Testis (tissue), 3 donors: ENCODE measurements around the gene KCNN4. TPM values are rescaled to one million over a fixed set of nuclear protein-coding genes. Genes with fewer than 3 reads are reported as not detected.

Experiments used
- DNase-seq: peaks from one replicate; pipeline ENCODE4 v3.0.0-alpha.2; 2019
- H3K27ac ChIP-seq, 2 donors: fragments of 200-600 bp; sonication (generic); one replicate each; pipeline ENCODE4 v1.5.1; 2019
- H3K27me3 ChIP-seq: fragments of 200-600 bp; sonication (generic); one replicate; pipeline ENCODE4 v1.5.1; 2019
- H3K36me3 ChIP-seq: fragments of 200-600 bp; sonication (generic); one replicate; pipeline ENCODE4 v1.5.1; 2017; ENCODE audit warnings: low read depth; ENCODE audit errors: missing control alignments
- H3K4me1 ChIP-seq: fragments of 200-600 bp; sonication (generic); one replicate; pipeline ENCODE4 v1.5.1; 2019
- H3K4me3 ChIP-seq, 2 donors: fragments of 200-600 bp; sonication (generic); one replicate each; pipeline ENCODE4 v1.5.1; 2017 to 2019
- H3K9me3 ChIP-seq: fragments of 200-600 bp; sonication (generic); one replicate; pipeline ENCODE4 v1.5.1; 2017
- POLR2A ChIP-seq: fragments of 450-650 bp; IDR thresholded peaks from one replicate; pipeline ENCODE4 v1.6.1; 2017; ENCODE audit warnings: antibody characterized with exemption, mild to moderate bottlenecking, moderate library complexity
- WGBS, 2 donors: methylation state at CpG; one replicate each; pipeline ENCODE4 v1.1.5; 2018; 5-methylcytosine and 5-hydroxymethylcytosine counted together
- intact Hi-C: fragments of 100-400 bp; cut with DNase I; formaldehyde crosslinking; loops from one replicate; pipeline ENCODE4 v1.15.1; 2023; ENCODE audit warnings: low total_unique reads
- polyA plus RNA-seq: library from polyadenylated mRNA; stranded (reverse); fragments of 350-450 nt; fragmentation: Illumina TruSeq; extraction: RNeasy Lipid Tissue Mini Kit (QIAGEN cat#74804); gene quantifications from one replicate; pipeline ENCODE4 v1.2.3, GENCODE V29; 2014; ENCODE audit warnings: low read depth, low replicate concordance; ENCODE audit not compliant: insufficient read depth
- total RNA-seq, 2 donors: library from RNA; depleted of rRNA; stranded (reverse); fragments of >200 nt; gene quantifications; one replicate each; pipeline ENCODE4 v1.2.3, GENCODE V29; 2016
- TF ChIP-seq, protein P1 (sequence below), 3 experiments: fragments of 450-650 bp in 2 of 3; fragments of 200-600 bp in 1 of 3; sonication (generic) in 1 of 3; IDR thresholded peaks; one replicate each; pipeline ENCODE4 v1.5.1; 2016 to 2019; ENCODE audit warnings: antibody characterized with exemption in 3 of 3, mild to moderate bottlenecking in 2 of 3, moderate library complexity in 1 of 3

Gene KCNN4
- total and polyA plus RNA-seq, 3 donors from 2014 or later = 2.3 to 4.6 (median 4.1) TPM

GRCh38 chr19:43729919-43730318 is 50.9 kb downstream of the KCNN4 start:
- intact Hi-C loops = no loop called here
- no peak for TF ChIP-seq POLR2A
- TF ChIP-seq, protein P1, sequence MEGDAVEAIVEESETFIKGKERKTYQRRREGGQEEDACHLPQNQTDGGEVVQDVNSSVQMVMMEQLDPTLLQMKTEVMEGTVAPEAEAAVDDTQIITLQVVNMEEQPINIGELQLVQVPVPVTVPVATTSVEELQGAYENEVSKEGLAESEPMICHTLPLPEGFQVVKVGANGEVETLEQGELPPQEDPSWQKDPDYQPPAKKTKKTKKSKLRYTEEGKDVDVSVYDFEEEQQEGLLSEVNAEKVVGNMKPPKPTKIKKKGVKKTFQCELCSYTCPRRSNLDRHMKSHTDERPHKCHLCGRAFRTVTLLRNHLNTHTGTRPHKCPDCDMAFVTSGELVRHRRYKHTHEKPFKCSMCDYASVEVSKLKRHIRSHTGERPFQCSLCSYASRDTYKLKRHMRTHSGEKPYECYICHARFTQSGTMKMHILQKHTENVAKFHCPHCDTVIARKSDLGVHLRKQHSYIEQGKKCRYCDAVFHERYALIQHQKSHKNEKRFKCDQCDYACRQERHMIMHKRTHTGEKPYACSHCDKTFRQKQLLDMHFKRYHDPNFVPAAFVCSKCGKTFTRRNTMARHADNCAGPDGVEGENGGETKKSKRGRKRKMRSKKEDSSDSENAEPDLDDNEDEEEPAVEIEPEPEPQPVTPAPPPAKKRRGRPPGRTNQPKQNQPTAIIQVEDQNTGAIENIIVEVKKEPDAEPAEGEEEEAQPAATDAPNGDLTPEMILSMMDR (IDR thresholded peaks at IDR 0.05) = no peak
- Histone ChIP-seq H3K36me3 (no peaks in the 10 kb centered on the region), H3K27me3 (no peaks in the 10 kb centered on the region), H3K4me1 (no peaks in the 10 kb centered on the region), H3K27ac (no peak overlapping the region), H3K4me3 (no peak overlapping the region), H3K9me3 (no peaks in the 10 kb centered on the region)
- WGBS, 2 donors = 81 to 83% methylated on average over 5 of the region's 5 CpGs
- DNase-seq = no peak

- H3K27ac ChIP-seq = no peak overlapping the region
- no peaks in the 10 kb centered on the region for H3K4me1 ChIP-seq
- intact Hi-C loops = no loop called here
- H3K36me3 ChIP-seq = no peaks in the 10 kb centered on the region
- H3K27me3 ChIP-seq = no peaks in the 10 kb centered on the region
- H3K4me3 ChIP-seq = no peak overlapping the region
- no peaks in the 10 kb centered on the region for H3K9me3 ChIP-seq
- TF ChIP-seq POLR2A = no peak
- TF ChIP-seq, protein P1 (IDR thresholded peaks at IDR 0.05) = no peak
- DNase-seq = no peak
- 90 to 91% methylated on average over 3 to 4 of the region's 4 CpGs for WGBS, 2 donors
Measured at GRCh38 chr19:43727593-43727853, 53.2 kb downstream of the KCNN4 start.

DNA sequence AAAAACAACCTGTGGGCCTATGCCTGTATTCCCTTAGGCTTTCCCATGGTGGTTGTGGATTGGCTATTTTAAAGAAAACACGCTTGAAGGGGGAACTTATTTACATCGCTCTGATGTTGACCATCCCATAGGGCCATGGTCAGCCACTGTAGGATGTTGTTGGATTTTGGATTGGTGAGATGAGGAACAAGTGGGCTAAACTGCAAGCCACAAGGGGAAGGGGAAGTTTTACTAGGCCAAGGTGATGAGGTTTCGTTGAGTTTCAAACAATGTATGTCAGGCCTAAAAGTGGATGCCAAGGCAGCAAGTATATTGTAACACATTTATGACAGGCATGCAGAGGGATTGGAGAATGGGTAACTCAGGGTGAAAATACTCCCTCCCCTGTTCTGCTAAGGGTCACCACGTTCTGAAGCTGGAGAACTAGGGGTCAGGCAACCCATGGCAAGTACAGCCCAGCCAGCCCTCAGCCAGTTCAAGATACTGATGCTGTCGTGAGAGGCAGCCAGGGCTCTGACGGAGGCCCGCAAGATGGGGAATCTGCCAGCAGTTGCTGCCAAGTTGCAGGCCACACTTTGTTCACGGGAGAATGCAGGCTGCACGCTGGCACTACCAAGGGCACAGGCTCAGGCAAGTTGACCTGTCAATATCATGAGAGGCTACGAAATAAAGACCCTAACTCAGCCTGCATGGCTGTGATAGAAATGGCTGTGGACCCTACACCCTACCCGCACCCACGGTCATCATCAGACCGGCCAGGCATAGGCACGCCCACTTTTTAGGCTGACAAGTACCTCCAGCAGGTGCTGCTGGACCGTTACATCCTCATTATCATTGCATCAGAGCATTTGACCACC is 53.8 kb downstream of the KCNN4 start:
- H3K9me3 ChIP-seq = no peaks in the 10 kb centered on the region
- no peaks in the 10 kb centered on the region for H3K36me3 ChIP-seq
- no peak overlapping the region for H3K27ac ChIP-seq
- no peaks in the 10 kb centered on the region for H3K27me3 ChIP-seq
- H3K4me3 ChIP-seq = no peak overlapping the region
- no peaks in the 10 kb centered on the region for H3K4me1 ChIP-seq
- intact Hi-C loops = no loop called here
- DNase-seq = peak; percentile 25
- TF ChIP-seq POLR2A = no peak
- TF ChIP-seq, protein P1 (IDR thresholded peaks at IDR 0.05) = no peak
- WGBS, 2 donors = 56 to 65% methylated on average over 10 to 15 of the region's 15 CpGs

DNA sequence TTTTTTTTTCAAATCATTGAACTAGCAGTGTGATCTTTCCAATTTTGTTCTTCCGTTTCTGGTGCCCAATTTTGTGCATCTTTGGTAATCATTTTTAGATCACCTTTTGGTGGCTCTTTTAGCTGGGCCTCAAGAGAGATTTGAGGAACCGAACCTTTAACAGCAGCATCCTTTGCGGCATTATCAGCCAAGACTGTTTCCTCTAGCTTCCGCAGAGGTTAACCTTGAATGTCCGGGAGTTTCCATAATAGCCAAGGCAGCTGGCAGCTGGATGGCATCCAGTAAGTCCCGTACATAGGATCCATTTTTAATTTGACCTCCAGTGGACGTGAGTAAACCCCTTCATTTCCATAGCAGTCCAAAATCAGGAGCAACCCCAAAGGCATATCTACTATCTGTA is 55.3 kb downstream of the KCNN4 start:
- Histone ChIP-seq H3K27me3 (no peaks in the 10 kb centered on the region), H3K27ac (no peak overlapping the region), H3K4me3 (no peak overlapping the region), H3K4me1 (no peaks in the 10 kb centered on the region), H3K36me3 (no peaks in the 10 kb centered on the region), H3K9me3 (no peaks in the 10 kb centered on the region)
- 37 to 51% methylated on average over 7 of the region's 7 CpGs for WGBS, 2 donors
- intact Hi-C loops = no loop called here
- TF ChIP-seq, protein P1 (IDR thresholded peaks at IDR 0.05) = no peak
- no peak for TF ChIP-seq POLR2A
- no peak for DNase-seq

GRCh38 chr19:43724896-43725295 is 55.9 kb downstream of the KCNN4 start:
- H3K9me3 ChIP-seq = no peaks in the 10 kb centered on the region
- no peak overlapping the region for H3K27ac ChIP-seq
- intact Hi-C loops = no loop called here
- no peak for TF ChIP-seq POLR2A
- TF ChIP-seq, protein P1 (IDR thresholded peaks at IDR 0.05) = no peak
- H3K4me3 ChIP-seq = no peak overlapping the region
- no peaks in the 10 kb centered on the region for H3K36me3 ChIP-seq
- no peaks in the 10 kb centered on the region for H3K27me3 ChIP-seq
- DNase-seq = no peak
- WGBS, 2 donors = 77 to 83% methylated on average over 8 of the region's 8 CpGs
- H3K4me1 ChIP-seq = no peaks in the 10 kb centered on the region
